Measurements from ENCODE around the gene KCNK10.

- no peak for TF ChIP-seq CTCF (IDR thresholded peaks at IDR 0.05)
- TF ChIP-seq EP300 (IDR thresholded peaks at IDR 0.05), result no peak
- TF ChIP-seq POLR2A (IDR thresholded peaks at IDR 0.05; ENCODE audit: low read length), result no peak
- TF ChIP-seq SREBF2 (IDR thresholded peaks at IDR 0.05), result no peak
- TF ChIP-seq CHD4 (IDR thresholded peaks at IDR 0.05; ENCODE audit: borderline replicate concordance), result no peak
- TF ChIP-seq MAZ (IDR thresholded peaks at IDR 0.05; ENCODE audit: borderline replicate concordance, low read depth, low read length), result no peak
- TF ChIP-seq HDAC2 (IDR thresholded peaks at IDR 0.05), result no peak
- no peak for TF ChIP-seq JUNB (IDR thresholded peaks at IDR 0.05)
- TF ChIP-seq RARB (CRISPR knock-in tag; IDR thresholded peaks at IDR 0.05), result no peak
- TF ChIP-seq REST (IDR thresholded peaks at IDR 0.05), result no peak
- TF ChIP-seq CEBPB (IDR thresholded peaks at IDR 0.05), result no peak
- TF ChIP-seq MAFK (IDR thresholded peaks at IDR 0.05; ENCODE audit: partially characterized antibody), result no peak
- TF ChIP-seq RAD21 (conservative IDR thresholded peaks at IDR 0.05 in 1 of 2, IDR thresholded peaks at IDR 0.05 in 1 of 2), result no peak
Observed at GRCh38 chr14:88241810-88242209, 81.3 kb downstream of the KCNK10 start.
